NCI-H82 treated with DMSO at 0.1 percent for 48 hours (cell line): ENCODE data around the gene ARMC6.
"Not testable (repeated sequence)": the region's sequence is repeated elsewhere in the genome, so short reads cannot be mapped to it uniquely, and the experiment has no call there.

Source experiments
- DNase-seq: peaks from one replicate; lab custom pipeline; 2025; ENCODE audit not compliant: unreplicated experiment; lab: John Stamatoyannopoulos, UW

The ARMC6 gene

DNA sequence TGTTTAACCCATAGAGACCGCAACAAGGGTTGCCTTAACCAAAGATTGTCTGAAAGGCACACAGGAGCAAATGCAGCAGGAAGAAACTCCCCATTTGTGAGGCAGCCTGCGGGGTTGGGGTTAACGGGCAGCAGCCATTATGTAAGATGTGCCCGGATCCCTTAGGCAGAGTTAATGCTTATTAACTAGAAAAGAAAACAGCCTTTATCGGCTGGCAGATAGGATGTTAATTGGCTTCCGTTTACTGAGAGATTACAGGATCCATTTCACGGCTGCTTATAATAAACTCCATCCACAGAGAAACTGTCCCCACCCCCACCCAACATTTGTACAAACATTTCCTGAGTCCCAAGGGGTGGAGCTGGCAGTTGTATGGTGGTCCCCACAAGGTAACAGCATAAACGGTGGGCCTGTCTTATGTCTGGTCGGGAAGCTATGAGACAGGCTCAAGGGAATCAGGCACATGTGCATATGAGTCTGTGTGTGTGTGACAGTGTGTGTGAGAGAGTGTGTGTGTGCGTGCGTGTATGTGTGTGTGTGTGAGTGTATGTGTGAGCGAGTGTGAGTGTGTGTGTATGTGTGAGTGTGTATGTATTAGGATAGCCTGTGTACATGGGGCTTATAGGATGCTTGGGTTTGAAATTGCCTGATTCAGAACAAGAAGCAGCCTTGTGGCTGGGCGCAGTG lies 40.9 kb downstream of the ARMC6 start:
- peak; percentile 91 for DNase-seq

- DNase-seq = no peak
Observed at GRCh38 chr19:19075126-19075525, 41.7 kb downstream of the ARMC6 start.

- no peak for DNase-seq
Observed at GRCh38 chr19:19076476-19076875, 43.1 kb downstream of the ARMC6 start.

DNA sequence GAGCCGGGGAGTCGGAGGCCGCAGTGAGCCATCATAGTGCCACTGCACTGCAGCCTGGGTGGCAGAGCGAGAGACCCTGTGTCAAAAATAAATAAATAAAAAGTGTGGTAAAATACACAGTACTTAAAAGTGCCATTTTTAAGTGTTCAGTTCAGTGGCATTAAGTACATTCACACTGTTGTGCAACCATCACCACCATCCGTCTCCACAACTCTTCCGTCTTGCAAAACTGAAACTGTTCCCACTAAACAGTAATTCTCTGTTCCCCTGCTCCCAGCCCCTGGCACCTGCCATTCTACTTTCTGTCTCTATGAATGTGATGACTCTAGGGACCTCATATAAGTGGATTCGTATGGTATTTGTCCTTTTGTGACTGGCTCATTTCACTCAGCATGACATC lies 43.7 kb downstream of the ARMC6 start:
- DNase-seq = no peak

DNA sequence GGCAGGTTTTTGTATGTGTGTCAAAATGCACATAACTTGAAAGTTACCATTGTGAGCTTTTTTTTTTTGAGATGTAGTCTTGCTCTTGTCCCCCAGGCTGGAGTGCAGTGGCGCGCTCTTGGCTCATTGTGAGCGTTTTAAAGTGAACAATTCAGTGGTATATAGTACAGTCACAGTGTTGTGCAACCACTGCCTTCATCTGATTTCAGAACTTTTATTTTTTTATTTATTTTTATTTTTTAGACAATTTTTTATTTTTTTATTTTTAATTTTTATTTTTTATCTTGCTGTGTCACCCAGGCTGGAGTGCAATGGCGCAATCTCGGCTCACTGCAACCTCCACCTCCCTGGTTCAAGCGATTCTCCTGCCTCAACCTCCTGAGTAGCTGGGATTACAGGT lies 45.4 kb downstream of the ARMC6 start:
- DNase-seq = no peak

GRCh38 chr19:19079571-19079970 lies 46.2 kb downstream of the ARMC6 start:
- no peak for DNase-seq

- DNase-seq = no peak
Observed at GRCh38 chr19:19081642-19082151, 48.3 kb downstream of the ARMC6 start.

DNA sequence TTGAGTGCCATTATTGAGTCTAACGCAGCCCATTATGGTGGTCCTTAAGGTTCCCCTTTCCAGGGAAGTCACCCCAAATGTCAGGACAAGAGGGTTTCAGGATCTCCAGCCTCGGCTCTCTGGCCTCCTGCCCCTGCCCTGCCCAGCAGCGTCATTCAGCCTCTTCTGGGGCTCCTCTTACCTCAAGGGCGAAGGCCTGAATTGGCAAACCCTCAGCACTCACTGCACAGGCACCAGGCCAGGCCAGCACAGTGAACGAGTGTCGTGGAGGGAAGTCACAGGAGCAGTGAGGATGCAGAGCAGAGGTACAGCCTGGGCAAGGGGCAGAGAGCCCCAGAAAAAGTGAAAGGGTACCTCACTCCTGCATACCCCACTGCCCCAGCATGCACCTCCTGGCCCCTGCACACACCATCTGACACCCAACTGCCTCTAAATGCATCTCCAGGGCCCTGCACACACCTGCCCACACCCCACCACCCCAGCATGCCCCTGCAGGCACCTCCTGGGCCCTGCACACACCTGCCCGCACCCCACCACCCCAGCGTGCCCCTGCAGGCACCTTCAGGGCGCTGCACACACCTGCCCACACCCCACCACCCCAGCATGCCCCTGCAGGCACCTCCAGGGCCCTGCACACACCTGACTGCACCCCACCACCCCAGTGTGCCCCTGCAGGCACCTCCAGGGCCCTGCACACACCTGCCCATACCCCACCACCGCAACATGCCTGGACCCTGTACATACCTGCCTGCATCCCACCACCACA lies 50.2 kb downstream of the ARMC6 start:
- DNase-seq = no peak

DNA sequence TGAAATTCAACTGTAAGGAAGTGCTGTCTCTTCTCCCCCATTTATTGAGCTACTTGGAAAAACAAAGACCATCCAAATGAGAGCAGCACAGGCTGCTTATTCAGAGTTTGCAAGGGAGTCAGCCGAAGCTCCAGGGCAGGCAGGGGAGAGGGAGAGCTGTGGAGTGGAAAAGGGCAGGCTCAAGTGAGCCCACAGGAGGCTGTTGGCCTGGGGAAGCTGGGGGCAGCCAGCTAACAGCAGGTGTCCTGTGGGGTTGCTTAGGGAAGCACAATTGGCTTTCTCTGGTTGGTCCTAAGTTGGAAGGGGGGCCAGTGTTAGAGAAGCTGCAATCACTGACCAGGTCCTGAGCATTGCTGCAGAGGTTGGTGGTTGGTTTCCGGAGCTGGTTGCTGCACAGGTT lies 54.3 kb downstream of the ARMC6 start:
- DNase-seq = no peak

DNA sequence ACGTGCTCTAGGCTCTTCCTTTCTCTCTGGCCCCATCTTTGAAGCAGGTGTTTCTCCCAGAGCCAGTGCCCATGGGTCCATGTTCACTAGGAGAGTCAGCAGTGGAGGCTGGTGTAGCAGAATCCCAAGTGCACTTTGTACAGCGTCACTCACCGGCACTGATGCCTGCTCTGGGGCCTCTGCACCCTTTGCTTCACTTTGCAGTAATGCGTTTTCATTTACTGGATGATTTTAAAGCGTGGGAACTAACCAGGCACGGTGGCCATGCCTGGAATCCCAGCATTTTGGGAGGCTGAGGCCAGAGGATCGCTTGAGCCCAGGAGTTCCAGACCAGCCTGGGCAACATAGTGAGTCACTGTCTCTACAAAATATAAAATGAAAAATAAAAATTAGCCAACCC lies 61.1 kb downstream of the ARMC6 start:
- no peak for DNase-seq

- no peak for DNase-seq
Observed at GRCh38 chr19:19095691-19096090, 62.3 kb downstream of the ARMC6 start.

DNA sequence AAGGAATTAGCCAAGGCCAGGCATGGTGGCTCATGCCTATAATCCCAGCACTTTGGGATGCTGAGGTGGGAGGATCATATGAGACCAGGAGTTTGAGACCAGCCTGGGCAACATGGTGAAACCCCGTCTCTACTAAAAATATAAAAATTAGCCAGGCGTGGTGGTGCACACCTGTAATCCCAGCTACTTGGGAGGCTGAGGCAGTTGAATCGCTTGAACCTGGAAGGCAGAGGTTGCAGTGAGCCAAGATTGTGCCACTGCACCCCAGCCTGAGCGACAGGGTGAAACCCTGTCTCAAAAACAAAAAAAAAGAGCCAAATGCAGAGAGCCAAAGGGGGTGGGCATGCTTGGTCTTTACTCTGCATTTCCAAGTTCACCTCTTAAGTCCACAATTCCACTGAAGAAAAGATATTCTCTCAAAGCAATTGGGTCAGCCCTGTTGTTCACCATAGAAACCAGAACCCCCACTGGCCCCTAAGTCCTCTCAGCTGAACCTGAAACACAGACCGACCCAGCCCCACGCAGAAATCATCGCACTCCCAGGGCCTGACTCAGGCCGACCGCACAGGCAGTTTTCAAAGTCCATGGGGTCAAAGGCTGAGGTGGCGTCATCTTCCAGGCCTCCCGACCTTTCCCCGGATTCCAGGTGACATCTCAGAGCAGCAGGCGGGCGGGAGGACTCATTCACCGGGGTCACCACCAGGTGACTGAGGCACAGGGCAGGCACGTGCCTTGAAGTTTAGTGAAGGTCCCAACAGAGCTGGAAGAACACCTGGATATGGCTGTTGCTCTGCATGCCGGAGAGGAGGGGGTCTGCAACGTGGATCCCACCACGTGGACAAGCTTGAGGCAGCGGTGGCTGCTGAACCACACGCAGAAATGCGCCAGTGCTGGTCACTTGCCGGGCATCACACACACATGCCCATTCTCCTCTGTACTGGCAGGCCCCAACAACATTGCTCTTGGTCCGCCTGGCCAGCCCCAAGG lies 63.5 kb downstream of the ARMC6 start:
- DNase-seq = no peak

DNA sequence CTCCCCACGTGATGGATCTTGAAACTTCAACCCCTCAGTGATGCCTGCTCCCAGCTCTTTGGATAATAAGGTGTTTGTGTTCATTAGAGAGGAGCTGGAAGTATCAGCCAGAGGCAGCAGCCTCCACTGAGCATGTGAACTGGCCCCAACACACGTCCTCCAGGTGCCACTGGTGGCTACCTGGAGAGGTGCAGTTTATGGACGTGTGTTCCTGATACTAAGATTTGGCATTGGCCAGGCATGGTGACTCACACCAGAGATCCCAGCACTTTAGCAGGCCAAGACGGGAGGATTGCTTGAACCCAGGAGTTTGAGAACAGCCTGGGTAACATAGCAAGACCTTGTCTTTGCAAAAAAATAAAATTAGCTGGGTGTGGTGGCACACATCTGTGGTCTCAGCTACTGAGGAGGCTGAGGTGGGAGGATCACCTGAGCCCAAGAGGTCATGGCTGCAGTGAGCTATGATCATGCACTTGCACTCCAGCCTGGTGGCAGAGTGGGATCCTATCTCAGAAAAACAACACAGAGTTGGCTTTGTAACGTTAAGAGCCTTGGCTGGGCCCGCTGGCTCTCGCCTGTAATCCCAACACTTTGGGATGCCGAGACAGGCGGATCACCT lies 64.8 kb downstream of the ARMC6 start:
- no peak for DNase-seq

DNA sequence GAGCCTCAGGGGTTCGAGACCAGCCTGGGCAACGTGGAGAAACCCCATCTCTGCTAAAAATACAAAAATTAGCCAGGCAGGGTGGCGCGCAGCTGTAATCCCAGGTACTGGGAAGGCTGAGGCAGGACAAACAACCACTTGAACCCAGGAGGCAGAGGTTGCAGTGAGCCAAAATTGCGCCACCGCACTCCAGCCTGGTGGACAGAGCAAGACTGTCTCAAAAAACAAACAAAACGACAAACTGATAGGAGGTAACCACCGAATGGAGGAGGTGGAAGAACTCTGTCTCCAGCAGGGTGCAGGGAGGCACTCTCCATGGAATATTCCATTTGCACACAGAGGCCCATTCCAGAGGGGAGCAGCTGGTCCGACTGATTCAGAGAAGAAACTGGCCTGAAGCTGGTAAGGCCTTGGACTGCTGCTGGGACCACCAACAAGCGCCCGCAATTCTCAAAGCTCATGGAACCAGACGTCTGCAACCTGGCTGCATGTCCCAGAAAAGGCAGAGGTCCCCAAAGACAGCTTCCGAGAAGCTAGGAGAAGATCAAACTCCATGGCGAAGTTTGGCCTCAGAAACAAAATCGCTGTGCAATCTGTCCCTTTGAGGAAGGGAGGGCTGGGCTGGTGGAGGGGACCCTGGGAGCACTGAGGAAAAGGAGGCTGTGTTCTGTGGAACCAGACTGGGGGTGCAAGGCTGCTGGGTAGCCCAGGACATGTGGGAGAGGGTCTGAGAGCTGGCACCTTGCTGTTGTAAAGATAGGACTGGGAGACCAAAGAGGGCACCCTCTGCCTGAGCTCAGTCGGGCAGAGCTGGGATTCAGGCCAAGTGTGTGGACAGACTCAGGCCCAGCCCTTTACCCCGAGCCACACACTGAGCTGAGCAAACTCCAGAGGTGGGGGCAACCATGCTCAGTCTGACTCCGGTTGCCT lies 65.6 kb downstream of the ARMC6 start:
- DNase-seq = no peak

GRCh38 chr19:19101540-19101939 lies 68.1 kb downstream of the ARMC6 start:
- DNase-seq = no peak

DNA sequence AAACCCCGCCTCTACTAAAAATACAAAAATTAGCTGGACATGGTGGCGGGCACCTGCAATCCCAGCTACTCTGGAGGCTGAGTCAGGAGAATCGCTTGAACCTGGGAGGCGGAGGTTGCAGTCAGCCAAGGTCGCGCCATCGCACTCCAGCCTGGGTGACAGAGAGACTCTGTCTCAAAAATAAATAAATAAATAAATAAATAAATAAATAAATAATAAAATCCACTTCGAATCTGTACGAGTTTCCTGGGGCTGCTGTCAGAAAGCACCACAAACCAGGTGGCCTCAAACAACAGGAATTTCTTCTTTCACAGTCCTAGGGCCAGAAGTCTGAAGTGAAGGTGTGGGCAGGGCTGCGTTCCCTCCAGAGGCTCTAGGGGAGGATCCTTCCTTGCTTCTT lies 69.2 kb downstream of the ARMC6 start:
- not testable (repeated sequence) for DNase-seq

DNA sequence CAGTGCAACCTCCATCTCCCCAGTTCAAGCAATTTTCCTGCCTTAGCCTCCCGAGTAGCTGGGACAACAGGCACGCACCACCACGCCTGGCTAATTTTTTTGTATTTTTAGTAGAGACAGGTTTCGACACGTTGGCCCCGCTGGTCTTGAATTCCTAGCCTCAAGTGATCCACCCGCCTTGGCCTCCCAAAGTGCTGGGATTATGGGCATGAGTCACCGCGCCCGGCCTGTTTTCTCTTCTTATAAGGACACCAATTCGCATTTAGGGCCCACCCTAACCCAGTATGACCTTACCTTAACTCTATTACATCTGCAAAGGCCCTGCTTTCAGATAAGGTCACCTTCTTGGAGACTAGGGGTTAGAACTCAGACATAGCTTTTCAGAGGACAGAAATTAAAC lies 69.8 kb downstream of the ARMC6 start:
- DNase-seq = no peak

- peak; percentile 55 for DNase-seq
Observed at GRCh38 chr19:19105365-19106055, 72.1 kb downstream of the ARMC6 start.

DNA sequence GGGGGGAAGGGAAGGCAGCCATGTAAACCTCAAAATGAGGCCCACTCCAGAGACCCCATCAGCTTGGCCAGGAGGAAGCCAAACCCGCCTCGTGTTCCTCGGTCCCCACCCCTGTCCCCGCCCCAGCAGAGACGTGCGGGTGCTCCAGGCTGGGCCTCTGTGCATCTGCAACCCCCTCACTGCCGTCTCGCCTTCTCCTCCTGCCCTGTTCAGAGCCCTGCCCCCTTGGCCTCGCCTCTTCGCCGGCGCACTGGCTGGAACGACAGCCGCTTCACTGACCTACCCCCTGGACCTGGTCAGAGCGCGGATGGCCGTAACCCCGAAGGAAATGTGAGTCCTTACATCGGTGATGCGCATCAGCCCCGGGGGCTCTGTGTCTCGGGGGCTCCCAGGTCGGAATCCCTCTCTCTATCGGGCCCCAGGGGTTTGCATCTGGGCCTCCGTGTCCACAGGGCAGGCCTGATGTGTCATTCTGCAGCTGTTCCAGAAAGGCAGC lies 72.7 kb downstream of the ARMC6 start:
- DNase-seq = no peak
